Measurements from ENCODE around the gene EPHB1.
A peak's percentile ranks its signal among the peaks of the same experiment; 100 is the strongest.

The EPHB1 gene

DNA sequence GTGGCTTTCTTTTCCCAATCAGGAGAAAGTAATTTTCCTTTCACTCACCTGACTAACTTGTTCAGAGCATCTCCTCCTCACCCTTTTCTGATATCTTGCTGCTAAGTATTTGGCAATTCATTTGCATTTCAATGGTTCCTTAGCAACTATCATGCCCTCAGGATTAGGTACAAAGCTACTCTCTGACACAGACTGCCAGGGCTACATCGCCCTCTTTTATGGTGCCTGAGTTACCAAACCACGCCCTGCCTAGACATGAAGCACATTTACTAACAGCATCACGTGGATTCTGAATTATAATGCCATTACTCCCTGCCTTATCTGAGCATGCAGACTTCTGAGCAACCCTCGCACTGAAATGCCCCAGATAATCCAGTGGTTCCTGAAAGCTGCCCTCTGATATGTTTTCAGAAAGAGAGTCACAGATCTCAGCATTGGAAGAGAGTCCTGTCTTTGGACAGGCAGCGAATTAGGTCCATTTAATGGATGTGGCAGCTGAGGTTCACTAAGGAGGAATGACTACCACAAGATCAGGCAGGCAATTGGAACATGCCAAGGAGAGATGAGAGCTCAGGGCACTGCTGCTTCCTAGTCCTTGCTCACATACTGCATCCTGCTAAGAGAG is 14.5 kb downstream of the EPHB1 start:
- no peak for DNase-seq

DNA sequence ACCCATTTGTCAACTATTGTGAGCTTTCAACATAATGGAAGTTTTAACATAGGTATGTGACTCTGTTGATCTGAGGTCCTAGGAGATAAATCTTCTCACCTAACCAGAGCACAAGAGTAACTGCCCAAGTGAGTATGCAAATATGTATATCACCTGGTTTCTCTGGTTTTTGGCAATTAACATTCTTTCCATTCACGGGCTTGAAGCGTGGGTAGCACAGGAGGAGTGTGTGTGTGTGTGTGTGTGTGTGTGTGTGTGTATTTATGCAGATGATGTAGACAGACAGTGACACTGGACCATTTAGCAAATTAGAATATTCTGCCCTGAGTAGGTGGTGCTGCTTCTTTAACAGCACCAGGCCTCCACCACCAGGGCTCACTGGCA is 15.0 kb downstream of the EPHB1 start:
- no peak for DNase-seq

DNA sequence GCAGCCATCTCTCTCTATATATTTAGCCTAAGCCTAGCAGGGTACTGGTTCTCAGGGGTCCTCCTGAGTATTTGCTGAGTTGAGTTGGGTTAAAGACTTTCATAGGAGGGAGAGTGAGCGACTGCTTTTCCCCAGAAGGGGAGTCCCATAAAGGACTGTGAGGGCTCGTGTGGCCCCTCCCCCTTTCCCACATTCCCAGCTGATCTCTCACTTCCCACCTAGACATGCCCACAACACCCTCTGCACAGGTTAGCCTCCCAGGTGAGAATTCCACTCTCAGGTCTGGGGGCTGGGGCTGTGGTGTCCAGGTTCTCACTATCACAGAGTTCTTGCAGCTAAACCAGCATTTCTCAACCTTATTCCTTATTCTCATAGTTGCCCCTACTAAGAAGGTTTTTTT is 15.8 kb downstream of the EPHB1 start:
- DNase-seq: no peak

DNA sequence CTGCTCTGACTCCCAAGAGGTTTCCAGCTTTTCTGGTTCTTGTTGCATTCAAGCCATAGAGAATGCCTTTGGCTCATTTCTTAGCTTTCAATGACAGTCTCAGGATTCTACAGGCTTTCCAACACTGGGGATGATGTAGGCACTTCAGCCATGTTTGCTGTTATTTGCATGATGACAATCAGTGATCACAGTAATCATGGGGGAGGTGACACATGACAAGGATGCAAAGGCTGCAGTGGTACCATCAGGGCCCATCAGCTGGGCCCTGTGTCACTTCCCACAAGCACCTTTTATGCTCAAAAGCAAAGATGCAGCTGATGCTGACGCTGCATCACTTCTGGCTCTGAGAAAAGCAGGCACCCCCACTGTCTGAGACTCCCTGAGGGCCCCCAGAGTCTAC is 18.6 kb downstream of the EPHB1 start:
- no peak for DNase-seq

DNA sequence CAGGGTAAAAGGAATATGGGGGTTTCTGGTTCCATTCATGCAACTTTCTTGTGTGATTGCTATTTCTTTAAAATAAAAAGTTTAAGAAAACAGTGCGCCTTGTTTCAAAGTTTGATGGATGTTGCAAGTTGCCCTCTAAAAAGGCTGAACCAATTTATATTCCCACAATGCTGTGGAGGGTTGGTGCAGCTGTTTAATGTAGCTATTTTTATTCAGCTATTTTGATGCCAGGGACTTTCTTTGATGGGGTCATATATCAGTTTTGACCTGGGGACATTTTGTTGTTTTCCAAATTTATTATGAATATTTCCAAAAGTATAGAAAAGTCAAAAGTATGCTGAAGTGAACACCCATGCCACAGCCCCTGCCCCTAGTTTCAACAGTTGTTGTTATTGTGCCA is 20.5 kb downstream of the EPHB1 start:
- DNase-seq: no peak

DNA sequence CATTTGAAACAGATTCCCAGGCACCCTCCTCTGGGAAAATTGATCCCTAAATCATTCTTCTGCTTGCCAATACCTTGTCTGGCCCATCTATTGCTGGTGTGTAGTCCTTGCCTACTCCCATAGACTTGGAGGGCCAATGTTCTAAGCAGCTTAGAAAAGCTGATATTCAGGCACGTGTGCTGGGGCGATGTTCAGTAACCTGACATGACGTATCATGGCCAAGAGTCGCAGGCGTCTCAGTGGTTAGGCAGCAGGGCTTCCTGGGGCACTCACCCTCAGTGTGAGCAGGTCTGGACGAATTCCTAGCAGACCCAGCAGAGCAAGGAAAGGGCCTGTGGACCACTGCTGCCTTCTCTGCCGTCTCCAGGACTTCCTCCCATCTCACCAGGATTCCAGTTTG is 21.6 kb downstream of the EPHB1 start:
- DNase-seq: no peak

DNA sequence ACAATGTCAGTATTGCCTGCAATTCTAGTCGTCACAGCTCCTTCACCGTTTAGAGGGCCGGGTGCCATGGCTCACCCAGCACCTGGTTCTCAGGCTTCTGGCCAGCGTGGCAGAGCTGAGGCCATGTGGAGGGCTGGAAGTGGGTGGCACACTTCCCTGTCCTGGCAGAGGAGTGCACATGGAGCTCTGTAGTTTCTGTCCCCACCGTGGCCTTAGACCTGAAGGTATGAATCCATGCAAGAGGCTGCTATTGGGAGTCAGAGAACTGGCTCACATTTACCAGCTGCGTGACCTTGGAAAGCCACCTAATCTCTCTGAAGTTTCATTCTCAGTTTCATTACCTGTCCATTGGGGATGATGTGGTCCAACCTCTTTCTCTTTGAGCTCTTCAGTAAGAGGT is 22.2 kb downstream of the EPHB1 start:
- no peak for DNase-seq

DNA sequence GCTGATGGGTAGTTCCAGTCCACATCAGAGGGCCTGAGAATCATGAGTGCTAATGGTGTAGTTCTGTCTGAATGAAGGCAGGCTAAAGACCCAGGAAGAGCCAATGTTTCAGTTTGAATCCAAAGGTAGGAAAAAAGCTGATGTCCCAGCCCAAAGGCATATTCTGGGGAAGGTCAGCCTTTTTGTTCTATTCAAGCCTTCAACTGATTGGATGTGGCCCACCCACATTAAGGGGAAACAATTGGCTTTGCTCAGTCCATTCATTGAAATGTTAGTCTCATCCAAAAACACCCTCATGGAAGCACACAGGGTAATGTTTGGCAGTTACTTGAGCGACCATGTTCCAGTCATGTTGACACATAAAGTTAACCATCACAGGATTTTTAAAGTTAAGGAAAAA is 25.9 kb downstream of the EPHB1 start:
- no peak for DNase-seq

DNA sequence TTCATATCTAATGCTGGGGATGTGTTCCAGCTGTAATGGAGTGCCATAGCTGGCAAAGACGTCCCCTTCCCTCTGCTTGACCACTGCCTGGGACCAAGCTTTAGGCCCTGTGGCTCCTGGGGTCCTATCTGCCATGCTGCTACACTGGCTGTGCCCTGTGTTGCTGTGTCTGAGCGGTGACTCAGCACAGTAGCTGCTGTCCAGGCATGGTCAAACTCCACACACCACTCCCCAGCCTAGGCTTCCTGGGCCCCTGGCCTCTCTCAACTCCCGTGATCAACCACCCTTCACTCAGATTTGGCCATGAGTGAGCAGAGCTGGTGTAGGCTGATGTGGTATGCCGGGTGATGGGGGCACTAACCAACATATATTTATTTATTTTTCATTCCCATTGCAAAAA is 27.0 kb downstream of the EPHB1 start:
- no peak for DNase-seq

DNA sequence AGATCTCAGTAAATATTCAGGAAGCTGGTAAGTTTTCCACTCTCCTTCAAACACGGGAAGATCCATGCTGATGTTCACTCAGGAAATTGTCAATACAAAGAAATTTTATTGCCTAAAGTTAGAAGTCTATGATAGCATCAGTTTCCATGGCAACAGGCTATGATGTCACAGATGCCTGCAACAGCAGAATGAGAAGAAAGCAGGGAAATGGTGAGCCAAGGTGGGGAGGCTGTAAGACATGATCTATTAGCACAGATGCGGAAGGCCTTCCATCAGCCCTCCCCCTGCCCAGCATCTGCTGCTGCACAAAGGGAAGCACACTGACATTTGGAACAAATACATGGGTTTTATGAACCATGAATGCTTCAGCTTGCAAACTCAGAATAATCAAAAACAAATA is 28.6 kb downstream of the EPHB1 start:
- DNase-seq: no peak

DNA sequence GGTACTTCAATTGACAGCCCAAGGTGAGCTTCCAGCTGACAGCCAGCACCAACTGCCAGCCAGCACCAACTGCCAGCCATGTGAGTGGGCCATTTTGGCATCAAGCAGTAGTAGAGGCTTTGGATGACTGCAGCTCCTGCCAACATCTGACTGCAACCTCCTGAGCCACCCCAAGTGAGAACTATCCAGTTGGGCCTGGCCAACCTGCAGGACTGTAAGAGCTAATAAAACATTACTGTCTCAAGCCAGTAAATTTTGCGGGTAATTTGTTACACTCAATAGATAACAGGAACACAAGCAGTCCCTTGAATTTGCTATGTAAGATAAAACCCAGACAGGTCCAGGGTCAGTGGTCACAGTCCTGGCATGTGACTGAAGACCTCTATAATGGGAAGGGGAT is 29.7 kb downstream of the EPHB1 start:
- no peak for DNase-seq

DNA sequence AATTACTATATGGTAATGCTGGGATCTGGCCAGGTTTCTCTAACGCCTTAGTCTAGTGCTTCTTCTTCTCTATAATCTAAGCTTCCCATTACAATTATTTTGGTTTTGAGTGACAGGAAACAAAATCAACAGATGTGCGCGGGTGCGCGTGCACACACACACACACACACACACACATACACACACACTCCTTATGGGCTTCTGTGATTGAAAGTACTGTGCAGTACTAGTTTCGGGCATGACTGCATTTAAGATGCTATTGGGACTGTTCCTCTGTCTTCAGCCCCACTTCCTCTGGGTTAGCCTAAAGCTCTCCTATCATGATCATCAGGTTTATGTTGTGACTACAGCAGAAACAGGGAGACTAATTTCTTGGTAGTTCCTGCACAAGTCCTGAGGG is 32.2 kb downstream of the EPHB1 start:
- DNase-seq: no peak

DNA sequence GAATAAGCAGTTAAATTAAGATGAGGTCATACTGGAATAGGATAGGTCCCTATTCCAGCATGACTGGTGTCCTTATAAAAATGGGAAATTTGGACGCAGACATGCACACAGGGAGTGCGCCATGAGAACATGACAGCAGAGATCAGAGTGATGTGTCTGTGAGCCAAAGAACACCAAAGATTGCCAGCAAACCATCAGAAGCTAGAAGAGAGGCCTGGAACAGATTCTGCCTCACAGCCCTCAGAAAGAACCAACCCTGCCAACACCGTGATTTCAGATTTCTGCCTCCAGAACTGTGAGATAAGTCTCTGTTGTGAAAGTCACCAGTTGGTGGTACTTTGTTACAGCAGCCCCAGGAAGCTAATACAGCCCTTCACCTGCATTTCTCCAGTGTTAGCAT is 34.7 kb downstream of the EPHB1 start:
- no peak for DNase-seq

DNA sequence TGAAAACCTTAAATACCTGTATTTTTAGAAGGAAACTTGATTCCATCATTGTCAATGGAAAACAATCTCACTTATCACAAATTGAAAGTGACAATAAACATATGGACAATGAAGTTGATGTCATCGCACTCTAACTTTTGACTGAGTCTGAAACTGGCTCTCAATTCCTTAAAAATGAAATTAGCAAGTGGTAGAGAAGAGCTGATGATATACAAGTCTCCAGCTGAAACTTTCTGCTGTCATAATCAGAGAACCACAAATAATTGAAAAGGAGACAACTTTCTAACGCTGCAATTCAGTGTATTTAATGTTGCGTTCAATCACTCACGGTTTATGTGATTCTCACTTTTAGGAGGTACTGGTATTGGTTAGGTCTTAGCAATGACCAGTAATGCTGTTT is 37.5 kb downstream of the EPHB1 start:
- no peak for DNase-seq

DNA sequence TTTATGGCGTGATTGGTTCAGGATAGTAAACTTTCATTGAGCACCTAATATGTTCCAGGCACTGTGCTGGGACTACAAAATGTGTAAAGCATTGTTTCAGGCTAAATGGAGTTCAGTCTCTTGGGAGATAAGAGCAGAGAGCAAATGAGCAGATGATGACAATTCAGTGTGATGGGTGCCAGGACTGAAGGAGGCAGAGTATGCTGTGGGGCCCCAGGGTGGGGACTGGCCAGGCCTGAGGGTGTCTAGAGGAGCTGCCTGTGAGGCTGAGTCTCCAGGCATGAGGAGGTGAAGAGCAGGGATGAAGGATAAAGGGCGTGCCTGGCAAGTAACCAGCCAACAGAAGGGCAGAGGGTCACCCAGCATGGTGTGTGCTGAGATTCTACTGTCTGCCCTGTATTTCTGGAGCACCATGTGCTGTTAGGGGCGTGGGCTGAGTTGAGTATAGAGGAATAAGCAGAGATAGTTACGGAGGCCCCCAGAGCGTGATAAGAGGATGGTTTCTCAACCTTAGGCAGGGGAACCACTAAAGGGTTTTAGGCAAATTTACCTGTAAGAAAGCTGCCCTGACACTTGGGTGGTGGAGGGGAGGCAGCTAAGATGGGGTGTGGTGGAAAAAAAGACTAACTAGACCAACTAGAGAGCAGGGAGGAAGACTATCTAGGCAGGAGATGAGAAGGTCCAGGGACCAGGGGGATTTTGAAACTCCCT is 38.5 kb downstream of the EPHB1 start:
- DNase-seq: no peak

DNA sequence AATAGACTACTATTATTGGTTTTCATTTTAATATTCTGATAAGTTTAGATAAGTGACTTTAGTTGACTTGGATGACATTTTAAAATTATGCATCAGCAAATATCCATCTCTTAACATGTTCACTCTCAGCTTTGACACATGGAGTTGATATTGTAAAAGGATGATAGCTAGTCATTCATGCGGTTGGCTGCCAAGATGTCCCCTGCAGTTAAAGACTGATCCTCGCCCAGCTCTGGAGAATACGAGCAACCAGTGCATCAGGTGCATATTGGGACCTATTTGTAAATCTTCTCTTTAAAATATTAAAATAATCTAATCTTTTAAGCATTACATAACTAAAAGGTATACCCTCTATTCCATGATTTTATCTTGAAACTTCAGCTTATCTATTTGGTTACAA is 41.9 kb downstream of the EPHB1 start:
- no peak for DNase-seq

DNA sequence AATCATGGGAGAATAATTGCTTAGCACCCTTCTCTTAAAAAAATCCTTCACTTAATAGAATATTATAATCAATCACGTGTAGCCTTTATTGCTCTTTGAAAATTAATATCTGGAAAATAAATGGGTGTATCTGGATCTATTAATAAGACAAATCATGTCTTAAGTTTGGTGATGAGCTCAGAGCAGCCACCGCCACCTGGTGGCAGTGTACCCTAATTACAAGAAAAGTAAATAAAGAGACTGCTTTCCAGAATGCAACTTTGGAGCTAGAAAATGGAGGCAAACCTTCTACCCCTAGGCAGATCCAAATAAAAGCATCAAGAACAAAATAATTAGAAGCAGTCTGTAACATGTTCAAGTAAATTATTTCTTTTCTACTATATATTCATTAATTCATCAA is 43.5 kb downstream of the EPHB1 start:
- DNase-seq: no peak

DNA sequence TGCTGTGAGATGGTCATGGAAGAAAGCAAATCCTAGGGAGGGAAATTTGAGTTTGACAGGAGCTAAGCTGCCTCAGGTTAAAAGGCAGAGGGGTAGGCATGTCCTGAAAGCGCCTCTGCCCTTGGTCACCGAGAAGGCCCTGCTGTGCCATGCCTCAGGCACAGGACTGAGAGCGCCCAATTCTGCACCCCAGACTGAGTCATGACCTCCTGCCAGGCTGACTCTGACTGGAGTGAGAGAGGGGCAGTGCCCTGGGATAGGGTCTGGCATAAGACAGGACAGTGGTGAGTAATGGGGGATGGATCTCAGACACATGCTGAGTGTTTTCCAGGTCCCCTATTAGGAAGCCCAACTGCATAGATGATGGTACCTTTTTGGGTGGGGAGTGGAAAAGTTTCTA is 44.4 kb downstream of the EPHB1 start:
- no peak for DNase-seq

DNA sequence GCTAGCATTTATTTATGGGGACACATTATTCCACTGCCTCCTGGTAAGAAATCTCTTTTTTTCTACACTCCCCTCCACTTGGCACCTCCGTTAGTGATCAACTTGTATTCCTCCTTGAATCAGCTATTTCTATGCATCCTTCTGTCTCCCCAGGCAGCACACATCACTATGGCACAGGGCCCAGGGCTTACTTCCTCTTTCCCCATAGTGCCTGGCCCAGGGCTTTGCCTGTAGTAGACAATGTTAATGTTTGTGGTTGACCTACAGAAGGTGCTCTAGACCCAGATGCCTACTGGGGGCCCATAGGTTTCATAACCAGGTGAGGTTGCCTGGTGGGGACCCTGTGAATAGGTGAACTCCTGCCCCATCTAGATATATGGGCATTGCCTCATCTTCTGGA is 44.9 kb downstream of the EPHB1 start:
- no peak for DNase-seq

DNA sequence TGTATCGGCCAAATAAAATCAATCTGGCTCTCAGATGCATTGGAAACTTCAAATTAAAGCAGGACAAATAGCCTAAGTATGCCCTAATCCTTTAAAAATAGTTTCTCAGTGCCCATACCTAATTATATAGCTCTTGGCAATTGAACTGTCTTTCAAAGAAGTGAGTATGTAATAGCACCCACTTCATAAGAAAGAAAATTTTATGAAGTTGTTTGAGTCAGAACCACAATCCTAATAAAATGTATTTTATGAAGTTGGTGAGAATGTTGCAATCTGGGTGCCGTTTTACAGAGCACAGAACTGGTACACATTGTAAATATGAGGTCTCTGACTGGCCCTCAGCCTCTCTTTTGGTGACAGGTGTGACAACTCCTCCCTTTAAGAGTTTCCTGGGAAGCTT is 45.4 kb downstream of the EPHB1 start:
- no peak for DNase-seq

DNA sequence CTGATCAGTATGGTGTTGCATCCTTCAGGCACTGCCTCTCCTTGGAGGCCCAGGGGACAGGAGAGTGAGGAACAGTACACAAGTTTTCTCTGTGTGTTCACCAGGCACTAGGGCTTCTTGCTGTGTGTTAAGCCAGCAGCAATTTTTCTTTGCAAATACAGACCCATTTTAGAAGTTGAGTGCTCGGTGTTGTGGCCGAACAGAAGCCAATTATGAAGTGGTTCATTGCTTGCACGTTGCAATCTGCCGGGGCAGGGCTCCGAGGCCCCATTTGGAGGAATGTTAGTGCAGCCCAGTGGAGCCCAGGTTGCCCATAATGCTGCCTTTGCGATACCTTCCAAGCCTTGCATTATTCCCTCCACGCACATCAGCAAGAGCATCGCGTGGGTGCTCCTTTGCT is 51.0 kb downstream of the EPHB1 start:
- DNase-seq: no peak

DNA sequence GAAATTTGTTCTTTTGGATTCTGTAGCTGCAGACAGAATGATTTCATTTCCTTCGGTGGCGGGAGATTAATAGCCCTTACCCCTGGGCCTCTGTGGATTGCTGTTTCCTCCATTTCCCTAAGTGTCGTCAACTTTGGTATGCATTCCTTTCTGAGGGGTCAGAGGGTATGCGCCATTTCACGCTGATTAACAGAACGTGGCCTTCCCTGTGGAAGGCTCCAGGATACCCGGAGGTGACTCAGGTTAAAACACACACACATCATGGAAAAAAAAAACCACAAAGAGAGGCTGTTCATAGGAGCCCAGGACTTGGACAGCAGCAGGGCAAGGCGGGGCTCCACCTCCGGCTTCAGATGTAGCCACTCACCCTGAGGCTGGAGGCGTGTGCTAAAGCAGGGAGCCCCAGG is 51.9 kb downstream of the EPHB1 start:
- DNase-seq: peak; percentile 7

DNA sequence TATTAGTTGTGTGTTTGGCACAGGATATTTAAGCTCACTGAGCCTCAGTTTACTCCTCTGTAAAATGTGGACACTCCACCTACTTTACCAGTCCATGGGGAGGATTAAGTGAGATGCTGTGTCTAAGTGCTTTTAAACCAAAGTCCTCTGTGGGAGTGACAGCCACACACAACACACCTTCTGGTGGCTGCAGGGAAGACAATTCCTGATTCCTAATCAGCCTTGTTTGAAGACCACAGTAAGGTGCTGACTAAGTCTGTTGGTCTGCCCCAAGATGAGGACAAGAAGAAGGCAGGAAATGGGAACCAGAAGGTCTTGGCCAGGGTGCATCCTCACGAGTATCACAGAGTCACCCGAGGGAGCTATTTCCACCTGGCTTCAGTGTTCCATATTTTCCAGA is 52.3 kb downstream of the EPHB1 start:
- no peak for DNase-seq

DNA sequence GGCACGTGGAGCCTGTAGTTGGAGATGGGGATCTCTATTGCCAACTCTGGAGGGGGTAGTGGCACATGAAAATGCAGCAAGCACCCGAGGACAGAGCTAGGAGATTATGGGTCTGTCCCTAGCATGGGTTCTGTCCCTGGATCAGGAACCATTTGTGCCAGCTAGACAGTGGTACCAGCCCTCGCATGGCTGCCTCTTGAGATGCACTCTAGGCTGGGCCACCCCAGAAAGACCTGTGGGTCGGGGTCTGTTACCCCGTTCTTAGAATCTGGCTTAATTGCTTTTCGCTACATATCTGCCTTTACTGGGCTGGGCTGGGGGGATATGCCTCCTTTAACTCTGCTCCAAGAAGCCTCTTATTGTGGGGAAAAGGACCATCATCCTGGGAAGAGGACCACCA is 54.5 kb downstream of the EPHB1 start:
- DNase-seq: no peak

DNA sequence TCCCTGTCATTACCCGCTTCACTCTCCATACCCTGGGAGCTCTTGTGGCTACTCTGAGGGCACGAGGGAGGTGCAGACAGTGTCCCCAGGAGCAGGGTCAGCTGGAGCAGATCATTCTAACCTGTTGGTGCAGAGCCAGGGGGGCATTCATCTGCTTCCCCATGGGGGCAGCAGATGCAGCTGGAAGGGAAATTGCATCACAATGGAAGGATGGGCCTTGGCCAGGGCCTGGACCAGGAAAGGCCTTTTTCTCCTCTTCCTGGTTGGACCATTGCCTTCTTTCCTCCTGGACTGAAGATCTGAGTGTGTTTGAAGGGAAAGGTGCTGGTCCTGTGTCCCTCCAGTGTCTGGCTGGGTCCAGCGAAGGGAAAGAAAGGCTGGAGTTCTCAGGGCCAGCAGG is 55.7 kb downstream of the EPHB1 start:
- DNase-seq: no peak
